ENCODE results near the gene RSPH10B2.
"Not testable (repeated sequence)": the region's sequence is repeated elsewhere in the genome, so short reads cannot be mapped to it uniquely, and the experiment has no call there.

Gene RSPH10B2

DNA sequence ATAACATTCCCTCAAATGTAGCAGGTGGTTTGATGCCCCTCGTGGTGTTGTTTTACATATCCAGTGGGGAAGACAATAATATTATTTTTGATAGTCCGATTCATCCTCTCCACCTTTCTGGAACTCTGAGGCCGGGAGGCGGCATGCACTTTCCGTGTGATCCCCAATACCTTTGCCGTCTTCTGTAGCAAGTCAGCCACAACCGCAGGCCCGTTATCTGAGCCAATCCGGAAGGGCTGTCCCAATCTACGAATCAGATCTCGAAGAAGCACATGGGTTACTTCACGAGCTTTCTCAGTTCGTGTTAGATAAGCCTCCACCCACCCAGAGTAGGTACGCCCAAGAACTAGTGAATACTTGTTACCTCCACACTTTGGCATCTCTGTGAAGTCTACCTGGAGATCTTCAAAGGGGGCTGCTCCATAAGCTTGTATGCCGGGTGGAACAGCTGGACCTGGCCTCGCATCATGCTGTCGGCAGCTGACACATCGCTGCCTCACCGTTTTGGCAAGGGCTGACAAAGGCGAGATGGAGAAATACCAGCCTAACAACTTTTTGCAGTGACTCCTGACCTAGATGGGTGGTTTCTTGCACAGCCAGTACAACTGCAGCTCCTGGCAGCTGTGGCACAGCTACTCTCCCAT lies 88.5 kb downstream of the RSPH10B2 start:
- DNase-seq (ENCODE audit: low spot score): not testable (repeated sequence)

DNA sequence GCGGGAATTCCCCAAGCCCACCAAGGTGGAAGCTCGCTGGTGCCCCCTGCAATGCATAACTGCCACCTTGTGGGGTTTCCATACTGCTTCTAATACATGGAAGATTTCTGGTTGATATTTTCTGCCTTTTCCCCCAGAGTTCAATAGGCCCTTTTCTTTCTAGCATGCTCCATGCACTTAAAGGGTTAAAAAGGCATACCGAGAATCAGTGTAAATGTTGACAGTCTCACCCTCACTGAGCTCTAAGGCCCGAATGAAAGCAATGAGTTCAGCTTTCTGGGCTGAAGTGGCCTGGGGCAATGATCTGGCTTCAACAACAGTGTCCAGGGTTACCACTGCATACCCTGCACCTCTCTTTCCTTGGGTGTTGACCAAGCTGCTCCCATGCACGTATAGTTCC lies 89.2 kb downstream of the RSPH10B2 start:
- DNase-seq (ENCODE audit: low spot score): not testable (repeated sequence)

DNA sequence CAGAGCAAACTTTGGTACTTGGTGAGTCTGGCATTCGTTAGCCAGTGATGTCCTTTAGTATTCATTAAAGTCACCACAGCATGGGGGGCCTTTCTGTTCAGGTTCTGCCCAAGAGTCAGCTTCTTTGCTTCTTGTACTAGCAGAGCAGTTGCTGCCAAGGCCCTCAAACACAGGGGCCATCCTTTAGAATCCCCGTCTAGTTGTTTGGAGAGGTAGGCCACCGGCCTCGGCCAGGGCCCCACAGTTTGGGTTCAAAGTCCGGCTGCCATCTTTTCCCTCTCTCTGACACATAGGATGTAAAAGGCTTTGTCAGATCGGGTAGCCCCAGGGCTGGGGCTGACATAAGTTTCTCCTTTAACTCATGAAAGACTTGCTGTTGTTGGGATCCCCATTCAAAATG lies 89.8 kb downstream of the RSPH10B2 start:
- not testable (repeated sequence) for DNase-seq (ENCODE audit: low spot score)

DNA sequence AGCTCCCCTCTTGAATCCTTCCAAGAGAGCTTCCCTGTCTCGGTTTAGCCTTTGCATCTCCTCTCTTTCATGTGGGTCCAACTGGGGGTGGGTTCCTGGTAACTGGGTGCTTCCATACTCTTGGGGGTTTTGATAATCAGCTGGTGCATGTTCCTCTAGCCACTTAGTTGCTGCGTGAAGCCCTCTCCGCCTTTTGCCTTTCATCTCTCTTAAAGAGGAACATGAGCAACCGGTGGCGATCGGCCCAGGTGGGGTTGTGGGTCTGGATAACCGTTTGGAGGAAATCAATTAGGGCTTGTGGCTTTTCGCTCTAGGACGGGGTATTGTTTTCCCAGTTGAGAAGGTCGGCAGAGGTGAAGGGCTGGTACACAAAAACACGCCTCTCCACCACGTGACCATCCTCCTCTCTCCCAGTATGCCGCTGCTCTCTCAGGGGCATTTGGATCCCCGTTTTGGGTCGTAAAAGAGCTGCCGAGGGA lies 92.1 kb downstream of the RSPH10B2 start:
- not testable (repeated sequence) for DNase-seq (ENCODE audit: low spot score)

DNA sequence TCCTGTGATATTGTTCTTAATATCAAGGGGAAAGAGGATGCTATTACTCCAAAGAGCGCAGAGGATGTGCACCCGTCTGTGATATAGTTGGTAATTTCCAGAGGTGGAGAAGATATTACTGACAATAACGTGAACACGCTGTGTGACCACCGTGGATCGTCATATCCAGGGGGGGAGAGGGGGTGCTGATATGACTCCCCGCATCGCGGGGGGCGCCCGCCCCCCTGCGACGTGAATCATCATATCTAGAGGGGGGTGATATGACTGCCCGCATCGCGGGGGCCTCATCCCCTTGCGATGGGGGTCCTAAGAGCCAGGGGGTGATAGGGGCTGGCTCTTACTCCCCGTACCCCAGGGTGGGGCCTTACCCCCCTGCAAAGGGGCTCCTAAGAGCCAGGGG lies 93.8 kb downstream of the RSPH10B2 start:
- not testable (repeated sequence) for DNase-seq (ENCODE audit: low spot score)
